Measurements from ENCODE around the gene ABCC11. TPM values are rescaled to one million over a fixed set of nuclear protein-coding genes. Genes with fewer than 3 reads are reported as not detected.

ABCC11 gene
- total and polyA plus RNA-seq, 2 experiments from 2014 or later, result 0.10 TPM; not detected in 1

- no peak for TF ChIP-seq CTCF (conservative IDR thresholded peaks at IDR 0.05; ENCODE audit: low read depth in 2 of 2)
- TF ChIP-seq EZH2 (IDR thresholded peaks at IDR 0.05; ENCODE audit: low read depth, unreplicated experiment), result no peak
- TF ChIP-seq JUNB (IDR thresholded peaks at IDR 0.05; ENCODE audit: unreplicated experiment), result no peak
- no peak for TF ChIP-seq NANOG (IDR thresholded peaks at IDR 0.05; ENCODE audit: borderline replicate concordance)
- no peak for TF ChIP-seq ETS1 (IDR thresholded peaks at IDR 0.05)
- no peak for TF ChIP-seq ZNF331 (CRISPR knock-in tag; IDR thresholded peaks at IDR 0.05; ENCODE audit: low read depth)
- TF ChIP-seq CREB1 (CRISPR knock-in tag; IDR thresholded peaks at IDR 0.05; ENCODE audit: low read depth), result no peak
- TF ChIP-seq POLR2AphosphoS5 (IDR thresholded peaks at IDR 0.05; ENCODE audit: low read depth), result no peak
- TF ChIP-seq REST (IDR thresholded peaks at IDR 0.05; ENCODE audit: unreplicated experiment), result no peak
- no peak for TF ChIP-seq STAT1 (IDR thresholded peaks at IDR 0.05; ENCODE audit: unreplicated experiment)
- no peak for TF ChIP-seq ZNF462 (CRISPR knock-in tag; IDR thresholded peaks at IDR 0.05)
- no peak for TF ChIP-seq ZNF114 (CRISPR knock-in tag; IDR thresholded peaks at IDR 0.05)
- TF ChIP-seq EZH2phosphoT487 (IDR thresholded peaks at IDR 0.05; ENCODE audit: unreplicated experiment), result no peak
- Histone ChIP-seq H3K9me2 (ENCODE audit: insufficient read depth) (no peaks in the 10 kb centered on the region), H2AFZ (no peak overlapping the region), H3K4me1 (ENCODE audit: insufficient read depth) (0 out of 2 replicates have a peak, but pooled peaks cover 9% of the 10 kb centered on the region), H3K79me2 (replicated peaks; ENCODE audit: insufficient read depth) (no peaks in the 10 kb centered on the region), H3K27me3 (ENCODE audit: insufficient read depth) (no peaks in the 10 kb centered on the region), H3K4me3 (no peak overlapping the region), H3K27ac (ENCODE audit: low read depth) (no peak overlapping the region), H3F3A (replicated peaks; ENCODE audit: low read depth) (no peaks in the 10 kb centered on the region), H3K4me2 (no peak overlapping the region), H4K20me1 (replicated peaks; ENCODE audit: insufficient read depth) (no peaks in the 10 kb centered on the region), H3K36me3 (ENCODE audit: insufficient read depth) (no peaks in the 10 kb centered on the region)
- no peak for DNase-seq (ENCODE audit: low spot score)
- Mint-ChIP-seq H3K27me3 (ENCODE audit: insufficient read depth, low read depth, poor library complexity) (peaks cover 3% of the 10 kb centered on the region), H3K9me3 (no peaks in the 10 kb centered on the region), H3K4me1 (peaks cover 15% of the 10 kb centered on the region), H3K36me3 (ENCODE audit: low read depth) (peaks cover 27% of the 10 kb centered on the region; the same call in 2 of the 3 replicates), H3K4me3 (no peak overlapping the region), H3K27ac (no peak overlapping the region)
- no peak for ATAC-seq
These were observed 48.3 kb upstream of the ABCC11 start for GRCh38 chr16:48295488-48296281.
